Heart left ventricle (tissue), 16 donors: ENCODE results near the gene HELZ2. TPM values are rescaled to one million over a fixed set of nuclear protein-coding genes. Genes with fewer than 3 reads are reported as not detected.
A peak's percentile ranks its signal among the peaks of the same experiment; 100 is the strongest.

Source experiments
- ATAC-seq, 4 donors: fragments of 200-7000 bp; cut with Tn5 transposase; one replicate each; pipeline ENCODE4 v1.9.1; 2020 to 2022; ENCODE audit warnings: moderate library complexity in 4 of 4, mild to moderate bottlenecking in 3 of 4, moderate number of reproducible peaks in 1 of 4
- DNase-seq, 5 donors: peaks; one replicate each; pipeline ENCODE4 v3.0.0-alpha.2; 2020
- H3K27ac ChIP-seq, 12 donors: fragments of 200-600 bp; sonication (generic) in 4 of 12; one replicate each; pipeline versions ENCODE4 v1.5.0 to v1.8.0; 2016 to 2022; ENCODE audit warnings: mild to moderate bottlenecking in 2 of 12
- H3K27me3 ChIP-seq, 9 donors: fragments of 200-600 bp; sonication (generic) in 2 of 9; one replicate each; pipeline versions ENCODE4 v1.5.1 to v1.8.0; 2016 to 2022; ENCODE audit warnings: mild to moderate bottlenecking in 3 of 9
- H3K36me3 ChIP-seq, 9 donors: fragments of 200-600 bp; sonication (generic) in 2 of 9; one replicate each; pipeline versions ENCODE4 v1.5.0 to v1.8.0; 2018 to 2022; ENCODE audit warnings: mild to moderate bottlenecking in 2 of 9
- H3K4me1 ChIP-seq, 12 donors: fragments of 200-600 bp; sonication (generic) in 4 of 12; one replicate each; pipeline versions ENCODE4 v1.5.0 to v1.8.0; 2016 to 2022; ENCODE audit warnings: mild to moderate bottlenecking in 3 of 12
- H3K4me3 ChIP-seq, 12 donors: fragments of 200-600 bp; sonication (generic) in 4 of 12; one replicate each; pipeline versions ENCODE4 v1.5.0 to v1.8.0; 2017 to 2022; ENCODE audit warnings: mild to moderate bottlenecking in 9 of 12, moderate library complexity in 4 of 12
- H3K9me3 ChIP-seq, 12 donors: fragments of 200-600 bp; sonication (generic) in 4 of 12; one replicate each; pipeline versions ENCODE4 v1.5.0 to v1.8.0; 2016 to 2022; ENCODE audit warnings: mild to moderate bottlenecking in 1 of 12
- POLR2A ChIP-seq, 2 donors: fragments of 450-650 bp; IDR thresholded peaks; one replicate each; pipeline ENCODE4 v1.6.1; 2017; ENCODE audit warnings: antibody characterized with exemption in 2 of 2, mild to moderate bottlenecking in 2 of 2, moderate library complexity in 2 of 2
- WGBS, 4 donors: extraction: QIAGEN DNeasy Blood & Tissue Kit in 2 of 4; methylation state at CpG; one replicate each; pipeline versions ENCODE4 v1.1.5 to v1.1.7; 2013 to 2018; 5-methylcytosine and 5-hydroxymethylcytosine counted together
- intact Hi-C, 10 donors: fragments of 100-400 bp; cut with DNase I; formaldehyde crosslinking; loops; one replicate each; pipeline versions ENCODE4 v1.11.1 to v1.14.2; 2022
- polyA plus RNA-seq, 2 donors: library from polyadenylated mRNA; stranded (reverse); fragments of 200-250 nt; gene quantifications; one replicate each; pipeline ENCODE4 v1.2.3, GENCODE V29; 2013
- total RNA-seq, 9 donors: library from RNA; depleted of rRNA in 2 of 9; stranded (reverse); fragments of >200 nt in 2 of 9; fragmentation: NEBNext Ultra II Directional in 3 of 9; extraction: Animal tissue kit (Norgen Biotek cat#: 25700) in 3 of 9; gene quantifications; one replicate each; pipeline versions ENCODE4 v1.1.0 to v1.2.4, GENCODE V29; 2016 to 2023
- TF ChIP-seq, protein P1 (sequence below), 12 donors: fragments of 200-600 bp; sonication (generic) in 4 of 12; IDR thresholded peaks; one replicate each; pipeline versions ENCODE4 v1.5.0 to v1.8.0; 2018 to 2022; ENCODE audit warnings: antibody characterized with exemption in 12 of 12, mild to moderate bottlenecking in 5 of 12
- donor health status: ischemic (EF 13 %, LVEDD 7.1; RV severe dilation, severe dysfunction).
- donor health status: healthy with polysubstance abuse.
- donor health status: DM: no; HTN: yes; CAD: no.
- donor health status: DM: no; HTN: no; CAD: no.
- donor health status: ischemic (EF 25% LVEDD 6.9; RV normal size, moderate dysfunction).
- donor health status: ischemic (EF 25% LVEDD 5.7; RV mildly dilated, moderate dysfunction).
- donor health status: healthy.
- donor health status: DM: yes; HTN: yes; CAD: no.
- donor health status: ischemic (EF 35%, LVEDD 5.7; RV mildly dilated, moderate dysfunction).
- donor health status: nonischemic (EF 11% LVEDD 7.7; RV severe dilation, severe dysfunction).
- donor health status: DM: yes; HTN: yes; CAD: no.
- donor health status: PGD.
- donor health status: ischemic (EF 29% LVEDD 5.4; RV normal size, mild dysfunction).
- donor health status: nonischemic (EF 23%, LVEDD 6.1; RV moderate dilation, normal function).

Gene HELZ2
- total and polyA plus RNA-seq, 11 donors: 7.2 to 34.6 (median 20.2) TPM

DNA sequence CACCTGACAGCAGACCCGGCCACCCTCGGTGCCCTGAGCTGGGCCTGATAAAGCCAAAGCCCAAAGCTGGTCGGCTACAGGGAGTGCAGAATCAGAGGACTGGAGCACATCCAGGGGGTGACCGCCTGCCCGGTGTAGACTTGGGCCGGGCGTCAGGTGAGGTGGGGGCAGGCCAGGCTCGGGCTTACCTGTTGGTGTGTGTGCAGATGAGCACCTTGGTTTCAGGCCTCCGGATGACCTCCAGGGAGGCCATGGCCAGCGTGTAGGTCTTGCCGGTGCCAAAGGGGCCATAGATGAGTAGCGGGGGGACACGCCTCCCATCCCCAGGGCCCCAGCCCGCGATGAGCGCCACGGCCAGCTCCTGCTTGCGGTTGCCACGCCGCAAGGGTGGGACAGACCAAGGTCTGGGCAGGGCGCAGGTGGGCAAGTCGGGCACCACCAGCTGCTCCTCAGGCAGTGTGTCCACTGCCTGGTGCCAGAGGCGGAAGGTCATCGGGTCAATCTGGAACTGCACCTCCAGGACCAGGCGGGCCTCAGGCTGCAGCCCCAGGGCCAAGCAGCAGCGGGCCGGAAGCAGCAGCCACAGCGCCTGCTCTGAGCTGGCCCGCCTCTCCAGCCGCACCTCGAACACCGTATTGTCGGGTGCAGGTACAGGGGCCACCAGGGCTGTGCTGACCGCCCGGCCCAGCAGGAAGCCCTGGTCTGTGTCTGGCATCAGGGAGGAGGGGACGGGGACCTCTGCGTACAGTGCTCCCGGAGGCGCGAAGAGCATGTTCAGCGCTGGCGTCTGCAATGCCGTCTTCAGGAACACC, 5.7 kb downstream of the HELZ2 start:
- peak overlapping the region in 1 of 12 donors; percentile 15 for H3K27ac ChIP-seq
- no peak for TF ChIP-seq POLR2A (IDR thresholded peaks at IDR 0.05)
- TF ChIP-seq, protein P1, sequence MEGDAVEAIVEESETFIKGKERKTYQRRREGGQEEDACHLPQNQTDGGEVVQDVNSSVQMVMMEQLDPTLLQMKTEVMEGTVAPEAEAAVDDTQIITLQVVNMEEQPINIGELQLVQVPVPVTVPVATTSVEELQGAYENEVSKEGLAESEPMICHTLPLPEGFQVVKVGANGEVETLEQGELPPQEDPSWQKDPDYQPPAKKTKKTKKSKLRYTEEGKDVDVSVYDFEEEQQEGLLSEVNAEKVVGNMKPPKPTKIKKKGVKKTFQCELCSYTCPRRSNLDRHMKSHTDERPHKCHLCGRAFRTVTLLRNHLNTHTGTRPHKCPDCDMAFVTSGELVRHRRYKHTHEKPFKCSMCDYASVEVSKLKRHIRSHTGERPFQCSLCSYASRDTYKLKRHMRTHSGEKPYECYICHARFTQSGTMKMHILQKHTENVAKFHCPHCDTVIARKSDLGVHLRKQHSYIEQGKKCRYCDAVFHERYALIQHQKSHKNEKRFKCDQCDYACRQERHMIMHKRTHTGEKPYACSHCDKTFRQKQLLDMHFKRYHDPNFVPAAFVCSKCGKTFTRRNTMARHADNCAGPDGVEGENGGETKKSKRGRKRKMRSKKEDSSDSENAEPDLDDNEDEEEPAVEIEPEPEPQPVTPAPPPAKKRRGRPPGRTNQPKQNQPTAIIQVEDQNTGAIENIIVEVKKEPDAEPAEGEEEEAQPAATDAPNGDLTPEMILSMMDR (IDR thresholded peaks at IDR 0.05): no peak
- ATAC-seq (peak in 1 of 4 donors; percentile 7), DNase-seq (no peak)
- intact Hi-C loops: no loop called here
- H3K27me3 ChIP-seq: peaks cover 0 to 10% (median 0%) of the 10 kb centered on the region in 9 donors
- peaks cover 0 to 68% (median 28%) of the 10 kb centered on the region in 9 donors for H3K36me3 ChIP-seq
- no peaks in the 10 kb centered on the region for H3K9me3 ChIP-seq
- peak overlapping the region in 2 of 12 donors; percentile 3 to 39 for H3K4me3 ChIP-seq
- H3K4me1 ChIP-seq: peaks cover 0 to 43% (median 8%) of the 10 kb centered on the region in 12 donors
- WGBS, 4 donors: 84 to 91% (median 88%) methylated on average over 25 to 43 of the region's 43 CpGs

DNA sequence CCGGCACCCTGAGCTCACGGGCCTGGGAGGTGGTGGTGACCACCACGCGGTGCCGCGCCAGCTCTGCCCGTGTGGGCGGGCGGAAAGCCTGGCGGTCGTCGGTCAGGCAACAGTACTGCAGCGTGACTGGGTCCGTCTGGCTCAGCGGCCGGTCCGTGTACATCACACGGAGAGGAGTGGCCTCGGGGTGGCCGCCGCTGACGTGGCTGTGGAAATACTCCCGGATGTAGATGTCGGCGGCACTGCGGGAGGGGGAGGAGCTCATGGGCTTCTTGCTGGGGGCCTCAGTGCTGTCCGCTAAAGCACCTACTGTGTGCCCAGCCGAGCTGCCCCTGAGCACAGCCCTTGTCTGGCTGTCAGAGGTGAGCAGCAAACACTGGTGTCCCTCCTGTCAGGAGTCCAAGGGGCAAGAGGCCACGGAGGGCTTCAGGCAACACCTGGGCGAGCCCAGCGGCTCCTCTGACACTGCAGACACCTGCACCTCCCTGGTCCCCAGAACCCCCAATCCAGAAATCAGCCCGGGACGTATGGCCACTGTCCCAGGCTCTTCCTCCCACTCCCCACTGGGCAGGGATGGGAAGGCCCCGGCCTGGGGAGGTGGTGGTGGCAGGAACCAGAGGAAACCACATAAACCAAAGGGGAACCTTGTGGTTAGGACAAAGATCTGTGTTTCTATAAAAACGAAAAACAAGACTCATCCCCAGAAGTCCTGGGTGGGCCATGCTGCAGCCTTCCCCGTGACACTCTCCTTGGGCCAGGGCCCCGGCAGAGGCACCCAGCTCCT, 6.5 kb downstream of the HELZ2 start:
- H3K27ac ChIP-seq: peak overlapping the region in 1 of 12 donors; percentile 46
- no peaks in the 10 kb centered on the region for H3K9me3 ChIP-seq
- peaks cover 0 to 35% (median 1%) of the 10 kb centered on the region in 12 donors for H3K4me1 ChIP-seq
- DNase-seq (peak in 2 of 5 donors; percentile 58 to 62), ATAC-seq (peak in 3 of 4 donors; percentile 31 to 61 (median 37))
- peaks cover 0 to 8% (median 0%) of the 10 kb centered on the region in 9 donors for H3K27me3 ChIP-seq
- peaks cover 0 to 73% (median 36%) of the 10 kb centered on the region in 9 donors for H3K36me3 ChIP-seq
- TF ChIP-seq, protein P1 (IDR thresholded peaks at IDR 0.05): no peak
- TF ChIP-seq POLR2A (IDR thresholded peaks at IDR 0.05): no peak
- 84 to 91% (median 87%) methylated on average over 23 to 37 of the region's 37 CpGs for WGBS, 4 donors
- intact Hi-C loops: no loop called here
- peak overlapping the region in 2 of 12 donors; percentile 3 to 39 for H3K4me3 ChIP-seq

DNA sequence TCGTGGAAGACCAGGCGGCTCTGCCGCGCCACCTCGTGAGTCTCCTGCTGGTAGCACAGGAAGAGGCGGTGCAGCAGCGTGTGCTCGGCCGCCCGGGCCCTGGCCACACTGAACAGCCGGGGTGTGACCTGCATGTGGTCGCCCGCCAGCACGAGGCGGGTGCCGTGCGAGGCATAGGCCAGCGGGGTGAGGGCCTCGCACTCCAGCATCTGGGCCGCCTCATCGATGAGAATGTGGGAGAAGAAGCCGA, 7.0 kb downstream of the HELZ2 start:
- Histone ChIP-seq H3K4me3 (no peak overlapping the region), H3K4me1 (peaks cover 0 to 30% (median 0%) of the 10 kb centered on the region in 12 donors), H3K9me3 (no peaks in the 10 kb centered on the region), H3K27me3 (peaks cover 0 to 3% (median 0%) of the 10 kb centered on the region in 9 donors), H3K36me3 (peaks cover 4 to 73% (median 37%) of the 10 kb centered on the region in 9 donors), H3K27ac (no peak overlapping the region)
- WGBS, 4 donors: 92 to 96% (median 94%) methylated on average over 14 to 22 of the region's 22 CpGs
- TF ChIP-seq, protein P1 (IDR thresholded peaks at IDR 0.05): no peak
- TF ChIP-seq POLR2A (IDR thresholded peaks at IDR 0.05): no peak
- DNase-seq (no peak), ATAC-seq (peak in 1 of 4 donors; percentile 2)
- intact Hi-C loops: no loop called here
